Activated effector memory CD4-positive, alpha-beta T cell treated with anti-CD3 and anti-CD28 coated beads, Interleukin-2, amount 50 U/mL, for 16 hours (primary cell): ENCODE results near the gene MAPK11.

Experiments used
- DNase-seq: peaks from one replicate; pipeline ENCODE4 v3.0.0-alpha.2; 2020

The MAPK11 gene

GRCh38 chr22:50293441-50294318, 23.5 kb upstream of the MAPK11 start:
- no peak for DNase-seq

DNA sequence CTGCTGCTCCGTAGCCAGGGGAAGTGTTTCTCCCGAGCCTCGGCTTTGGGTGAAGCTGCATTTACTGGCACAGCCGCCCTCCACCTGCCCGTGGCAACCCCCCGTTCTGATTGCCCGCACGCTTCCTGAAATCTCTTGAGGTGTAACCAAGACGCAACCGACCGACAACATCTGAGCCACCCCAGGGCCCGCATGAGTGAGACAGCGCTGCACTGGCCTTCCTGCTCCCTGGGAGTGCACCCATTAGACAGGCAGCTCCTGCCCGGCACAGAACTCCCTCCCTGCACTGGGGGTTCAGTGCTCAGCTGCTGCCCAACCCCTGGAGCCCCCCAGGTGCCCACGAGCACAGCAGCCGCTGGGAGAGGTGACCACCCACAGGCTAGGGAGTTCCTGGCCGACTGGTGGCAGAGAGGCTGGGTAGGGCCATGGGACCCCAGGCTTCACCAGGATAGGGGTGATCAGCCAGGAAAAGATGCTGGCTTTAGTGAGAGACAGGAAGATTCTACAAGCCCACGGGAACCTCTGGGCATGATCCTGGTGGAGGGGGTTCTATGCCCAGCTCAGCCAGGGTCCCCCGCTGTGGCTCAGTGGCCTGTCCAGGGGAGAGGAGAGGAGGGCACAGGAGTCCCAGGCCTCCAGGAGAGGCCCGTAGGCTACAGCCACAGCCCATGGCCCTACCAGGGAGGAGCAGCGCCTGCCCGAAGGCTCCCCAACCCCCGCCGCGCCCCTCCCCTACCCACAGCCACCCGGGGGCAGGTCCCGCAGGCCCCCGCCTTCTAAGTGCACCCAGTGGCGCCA, 22.7 kb upstream of the MAPK11 start:
- DNase-seq = no peak

GRCh38 chr22:50289942-50290630, 19.9 kb upstream of the MAPK11 start:
- no peak for DNase-seq

DNA sequence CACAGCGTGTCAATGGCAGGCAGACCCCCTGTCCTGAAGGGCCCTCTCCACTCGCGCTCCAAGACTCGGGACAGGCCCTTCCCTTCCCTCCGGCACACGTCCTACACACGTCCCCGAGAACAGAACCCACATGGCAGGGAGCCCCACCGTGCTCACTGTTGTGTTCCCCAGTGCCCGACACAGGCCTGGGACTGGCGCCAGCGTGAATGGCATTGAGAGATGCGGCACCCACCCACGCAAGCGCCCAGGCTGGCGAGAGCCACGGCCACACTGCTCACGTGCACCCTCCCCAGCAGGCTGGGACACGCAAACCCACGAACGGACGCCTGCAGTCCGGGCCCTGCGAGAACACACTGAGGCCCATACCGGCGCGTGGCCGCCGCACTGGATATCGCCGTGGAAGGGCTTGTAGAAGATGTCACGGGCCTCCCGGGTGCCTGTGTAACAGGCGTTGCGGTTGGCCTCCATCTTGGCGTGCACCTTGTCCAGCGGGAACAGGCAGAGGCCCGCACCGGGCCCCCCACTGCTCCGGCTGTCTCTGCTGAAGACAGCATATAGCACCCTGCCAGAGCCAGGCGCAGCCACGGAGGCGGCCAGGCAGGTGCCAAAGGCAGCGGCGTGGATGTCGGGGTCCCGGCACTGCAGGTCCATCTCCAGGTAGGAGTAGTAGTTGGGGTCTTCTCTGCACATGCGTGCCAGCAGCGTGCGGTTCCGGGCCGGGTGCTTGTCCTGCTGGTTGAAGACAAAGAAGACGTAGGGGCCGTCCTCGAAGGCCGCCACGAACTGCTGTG, 19.2 kb upstream of the MAPK11 start:
- no peak for DNase-seq

- no peak for DNase-seq
Measured at GRCh38 chr22:50287731-50288130, 17.6 kb upstream of the MAPK11 start.

- no peak for DNase-seq
Measured at GRCh38 chr22:50286701-50287318, 16.6 kb upstream of the MAPK11 start.

- no peak for DNase-seq
Measured at GRCh38 chr22:50286275-50286674, 16.1 kb upstream of the MAPK11 start.

DNA sequence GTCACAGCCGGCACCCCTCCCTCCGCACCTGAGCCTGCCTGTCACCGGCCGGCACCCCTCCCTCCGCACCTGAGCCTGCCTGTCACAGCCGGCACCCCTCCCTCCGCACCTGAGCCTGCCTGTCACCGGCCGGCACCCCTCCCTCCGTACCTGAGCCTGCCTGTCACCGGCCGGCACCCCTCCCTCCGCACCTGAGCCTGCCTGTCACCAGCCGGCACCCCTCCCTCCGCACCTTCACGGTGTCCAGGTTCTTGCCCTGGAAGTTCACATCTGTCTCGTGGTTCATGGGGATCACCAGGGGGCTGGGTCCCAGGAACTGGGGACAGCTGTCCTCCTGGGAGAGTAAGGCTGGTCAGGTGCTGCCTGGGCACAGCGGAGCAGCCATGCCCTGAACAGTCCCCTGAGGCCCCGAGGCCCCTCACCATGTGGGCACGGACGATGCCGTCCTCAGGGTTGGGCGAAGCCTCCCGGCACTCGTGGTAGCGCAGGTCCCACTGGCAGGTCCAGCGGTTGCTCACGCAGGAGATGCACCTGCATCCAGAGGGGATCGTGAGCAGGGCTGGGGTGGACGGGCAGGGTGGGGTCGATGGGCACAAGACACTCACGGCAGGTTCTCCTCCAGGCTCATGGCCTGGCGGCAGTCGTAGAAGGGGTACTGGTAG, 15.5 kb upstream of the MAPK11 start:
- DNase-seq = no peak

DNA sequence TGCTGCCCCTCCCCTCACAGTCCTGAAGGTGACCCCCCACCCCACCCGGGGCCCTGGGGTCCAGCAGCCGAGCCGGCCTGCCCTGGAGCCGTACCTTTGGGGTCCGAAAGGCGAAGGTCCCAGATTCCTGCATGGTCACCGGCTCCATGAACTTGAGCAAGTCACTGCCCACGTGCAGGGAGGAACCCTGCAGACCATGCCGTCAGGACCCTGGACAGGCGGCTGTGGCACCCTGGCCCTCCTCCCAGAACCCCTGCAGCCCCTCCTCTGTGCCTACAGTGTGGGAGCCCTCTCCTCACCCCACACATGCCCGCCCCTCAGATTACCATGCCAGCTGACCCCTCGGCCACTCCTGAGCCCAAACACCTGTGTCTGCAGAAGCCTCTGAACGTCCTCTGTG, 14.3 kb upstream of the MAPK11 start:
- no peak for DNase-seq

DNA sequence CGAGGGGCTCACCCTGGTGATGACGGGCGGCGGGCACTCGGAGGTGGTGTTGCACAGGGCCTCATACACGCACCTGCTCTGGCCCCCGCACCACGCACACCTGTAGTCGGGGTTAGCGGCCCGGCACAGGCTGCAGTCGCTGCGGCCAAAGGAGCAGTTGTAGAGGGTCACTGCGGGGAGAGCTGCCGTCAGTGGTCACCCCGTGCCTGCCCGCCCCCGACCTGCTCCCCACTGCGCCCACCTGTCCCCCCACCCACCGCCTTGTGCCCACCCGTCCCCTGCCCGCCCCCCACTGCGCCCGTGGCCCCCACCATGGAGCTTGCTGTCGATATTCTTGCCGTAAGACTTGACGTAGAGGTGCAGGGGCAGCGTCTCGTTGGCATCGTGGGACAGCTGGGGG, 13.6 kb upstream of the MAPK11 start:
- no peak for DNase-seq

DNA sequence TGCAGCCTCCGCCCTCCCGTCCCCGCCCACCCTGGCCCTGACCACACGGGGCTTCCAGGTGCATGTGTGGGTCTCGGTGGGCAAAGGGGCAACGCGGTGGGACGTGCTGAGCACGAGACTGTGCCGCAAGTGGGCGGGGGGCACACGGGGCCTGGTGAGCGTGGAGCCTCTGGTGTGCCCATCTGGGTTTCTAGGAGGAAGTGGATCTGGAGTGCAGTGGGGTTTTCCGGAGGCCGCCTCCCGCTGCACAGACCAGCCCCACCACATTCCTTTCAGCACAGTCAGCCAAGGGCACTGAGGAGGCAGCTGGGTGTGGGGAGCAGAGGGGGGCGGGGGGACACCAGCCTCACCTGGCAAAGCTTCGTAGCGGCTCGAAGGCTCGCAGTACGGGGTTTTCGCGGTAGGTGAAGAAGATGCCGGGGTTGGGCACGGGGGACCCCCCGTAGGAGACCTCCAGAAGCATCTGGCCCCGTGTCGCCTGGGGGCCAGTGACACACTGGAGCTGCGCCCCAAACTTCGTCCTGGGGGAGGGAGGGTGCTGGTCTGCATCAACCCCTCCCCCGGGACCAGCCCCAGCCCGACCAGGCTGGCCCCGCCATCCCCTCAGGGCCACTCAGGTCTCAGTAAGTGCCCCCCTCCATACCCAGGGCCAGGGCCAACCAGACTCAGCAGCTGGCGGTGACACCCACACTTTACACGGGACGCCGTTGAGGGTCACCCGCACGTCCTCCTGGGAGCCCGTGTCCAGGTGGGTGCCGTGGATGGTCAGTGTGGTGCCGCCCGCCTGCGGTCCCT, 12.4 kb upstream of the MAPK11 start:
- DNase-seq = no peak

DNA sequence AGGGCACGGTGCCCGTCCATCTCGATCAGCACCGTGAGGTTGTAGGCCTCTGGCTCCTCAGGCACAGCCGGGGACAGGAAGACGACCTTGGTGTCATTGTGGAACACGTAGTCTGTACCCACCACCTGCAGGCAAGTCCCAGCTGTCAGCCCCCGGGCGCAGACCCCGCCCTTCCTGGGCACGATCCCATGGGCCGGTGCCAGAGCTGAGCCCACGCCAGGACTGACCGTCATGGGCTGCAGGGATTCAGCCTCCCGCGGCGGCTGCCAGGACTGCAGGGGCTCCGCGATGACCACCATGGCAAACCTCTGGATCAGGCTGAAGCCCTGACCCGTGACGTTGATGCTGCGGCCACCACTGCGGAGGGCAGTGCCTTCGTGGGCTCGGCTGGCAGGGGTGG, 11.8 kb upstream of the MAPK11 start:
- DNase-seq = no peak

DNA sequence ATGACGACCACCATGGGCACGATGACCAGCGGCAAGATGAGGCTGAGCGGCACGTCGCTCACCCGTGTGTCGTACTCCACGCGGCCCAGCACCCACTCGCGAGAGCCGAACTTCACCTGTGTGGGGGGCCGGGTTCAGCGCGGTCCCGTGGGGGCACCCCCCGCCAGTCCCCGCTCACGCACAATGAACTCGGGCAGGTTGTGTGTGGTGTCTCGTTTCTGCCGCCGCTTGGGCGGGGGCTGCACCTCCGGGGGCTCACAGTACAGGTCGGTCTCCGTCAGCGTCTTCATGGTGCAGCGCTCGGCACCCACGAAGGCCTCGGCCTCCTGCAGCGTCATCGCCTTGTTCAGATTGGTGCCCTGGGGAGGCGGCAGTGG, 11.2 kb upstream of the MAPK11 start:
- DNase-seq = no peak

DNA sequence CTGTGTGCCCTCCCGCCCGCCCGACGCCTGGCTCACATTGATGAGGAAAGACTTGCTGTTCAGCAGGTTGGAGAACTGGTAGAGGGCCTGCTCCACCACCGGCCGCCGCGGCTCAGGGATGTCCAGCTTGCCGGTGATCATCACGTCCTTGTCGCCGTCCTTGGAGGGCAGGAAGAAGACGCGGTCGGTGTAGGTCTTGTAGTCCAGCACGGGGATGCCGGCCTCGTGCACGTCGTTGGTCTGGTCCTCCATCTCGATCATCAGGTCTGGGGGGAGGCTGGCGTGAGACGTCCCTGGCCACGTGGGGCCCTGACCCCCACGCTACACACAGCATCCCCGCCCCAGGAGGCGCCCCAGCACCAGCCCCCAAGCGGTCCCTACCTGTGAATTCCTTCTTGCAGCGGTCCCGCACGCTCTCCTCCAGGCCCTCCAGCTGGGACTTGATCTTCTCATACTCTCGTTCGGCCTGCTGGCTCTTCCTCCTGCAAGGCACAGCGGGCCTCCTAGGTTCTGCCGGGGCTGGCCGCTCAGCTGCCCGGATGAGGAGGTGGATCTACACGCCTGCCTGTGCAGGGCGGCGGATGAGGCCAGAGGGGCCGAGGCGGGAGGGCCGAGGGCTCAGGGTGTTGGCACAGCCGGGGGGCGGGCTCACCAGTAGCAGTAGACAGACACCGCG, 10.7 kb upstream of the MAPK11 start:
- DNase-seq = no peak

DNA sequence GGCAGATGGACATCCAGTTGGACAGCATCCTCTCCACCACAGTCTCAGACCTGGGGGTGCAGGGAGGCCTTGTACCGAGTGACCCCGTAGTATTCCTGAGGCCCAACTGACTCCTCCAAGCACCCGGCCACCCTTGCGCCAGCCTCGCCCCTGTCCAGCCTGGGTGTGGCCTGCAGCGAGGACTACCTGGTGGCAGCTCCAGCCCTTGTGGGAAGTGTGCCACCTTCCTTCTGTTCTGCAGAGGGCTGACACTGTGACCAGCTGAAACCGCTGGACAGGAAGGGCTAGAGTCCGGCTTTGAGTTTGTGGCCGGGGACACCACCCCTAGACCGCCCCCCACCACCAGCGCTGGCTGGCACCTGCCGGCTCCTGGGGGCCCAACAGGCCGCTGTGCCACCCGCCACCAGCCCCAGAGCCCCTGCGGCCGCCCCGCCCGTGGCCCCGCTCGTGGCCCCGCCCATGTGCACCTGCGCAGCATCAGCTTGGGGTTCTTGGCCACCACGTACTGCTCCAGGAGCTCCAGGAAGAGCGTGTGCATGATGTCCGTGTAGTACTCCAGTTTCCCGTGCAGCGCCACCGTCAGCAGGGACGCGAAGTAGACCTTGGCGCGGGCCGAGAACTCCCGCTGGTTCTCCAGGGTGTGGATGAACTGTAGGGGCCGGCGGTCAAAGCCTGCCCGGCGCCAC, 10.0 kb upstream of the MAPK11 start:
- no peak for DNase-seq

GRCh38 chr22:50278956-50279619, 8.9 kb upstream of the MAPK11 start:
- DNase-seq = no peak

DNA sequence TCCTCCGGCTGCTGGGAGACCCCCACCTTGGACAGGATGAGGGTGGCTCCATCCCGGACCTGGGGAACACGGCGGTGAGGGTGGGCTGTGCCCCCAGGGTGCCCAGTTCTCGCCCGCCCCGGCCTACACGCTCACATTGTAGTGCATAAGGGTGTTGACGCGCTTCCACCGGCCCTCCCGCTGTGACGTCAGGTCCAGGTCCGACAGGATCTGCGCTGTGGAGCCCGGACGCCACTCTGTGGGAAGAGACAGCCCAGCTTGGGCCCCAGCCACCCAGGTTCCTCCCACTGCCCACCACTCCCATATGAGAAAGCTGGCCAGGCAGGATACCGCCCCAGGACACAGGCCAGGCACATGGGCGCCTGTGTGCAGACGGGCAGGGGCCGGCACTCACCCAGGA, 8.3 kb upstream of the MAPK11 start:
- DNase-seq = no peak

GRCh38 chr22:50277761-50278160, 7.6 kb upstream of the MAPK11 start:
- DNase-seq = no peak

- peak; percentile 80 for DNase-seq
Measured at GRCh38 chr22:50276143-50276542, 6.0 kb upstream of the MAPK11 start.
